ENCODE data around the gene OR2T6.

GRCh38 chr1:248348475-248348874, 27.1 kb upstream of the OR2T6 start, which contains the start of gene OR14C36:
- TF ChIP-seq, protein P1, sequence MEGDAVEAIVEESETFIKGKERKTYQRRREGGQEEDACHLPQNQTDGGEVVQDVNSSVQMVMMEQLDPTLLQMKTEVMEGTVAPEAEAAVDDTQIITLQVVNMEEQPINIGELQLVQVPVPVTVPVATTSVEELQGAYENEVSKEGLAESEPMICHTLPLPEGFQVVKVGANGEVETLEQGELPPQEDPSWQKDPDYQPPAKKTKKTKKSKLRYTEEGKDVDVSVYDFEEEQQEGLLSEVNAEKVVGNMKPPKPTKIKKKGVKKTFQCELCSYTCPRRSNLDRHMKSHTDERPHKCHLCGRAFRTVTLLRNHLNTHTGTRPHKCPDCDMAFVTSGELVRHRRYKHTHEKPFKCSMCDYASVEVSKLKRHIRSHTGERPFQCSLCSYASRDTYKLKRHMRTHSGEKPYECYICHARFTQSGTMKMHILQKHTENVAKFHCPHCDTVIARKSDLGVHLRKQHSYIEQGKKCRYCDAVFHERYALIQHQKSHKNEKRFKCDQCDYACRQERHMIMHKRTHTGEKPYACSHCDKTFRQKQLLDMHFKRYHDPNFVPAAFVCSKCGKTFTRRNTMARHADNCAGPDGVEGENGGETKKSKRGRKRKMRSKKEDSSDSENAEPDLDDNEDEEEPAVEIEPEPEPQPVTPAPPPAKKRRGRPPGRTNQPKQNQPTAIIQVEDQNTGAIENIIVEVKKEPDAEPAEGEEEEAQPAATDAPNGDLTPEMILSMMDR (IDR thresholded peaks at IDR 0.05), result no peak
- no peak for TF ChIP-seq TCF7L2 (IDR thresholded peaks at IDR 0.05; ENCODE audit: low read depth, low read length)

Data from Panc1 (cell line).